C4-2B (cell line): ENCODE results near the gene KIAA1549.

Experiments
- CTCF ChIP-seq: fragments of 450-650 bp; conservative IDR thresholded peaks from 2 replicates; pipeline ENCODE4 v1.5.1; 2017; ENCODE audit warnings: mild to moderate bottlenecking
- ZFX ChIP-seq: fragments of 450-650 bp; IDR thresholded peaks from 2 replicates; pipeline ENCODE4 v1.6.1; 2017

- TF ChIP-seq CTCF (no peak), ZFX (no peak)
Measured at GRCh38 chr7:138948403-138948802, 32.8 kb downstream of the KIAA1549 start.
